ENCODE results near the gene SRRM3. TPM values are rescaled to one million over a fixed set of nuclear protein-coding genes. Genes with fewer than 3 reads are reported as not detected.

Gene SRRM3
- total and polyA plus RNA-seq, 9 of the 15 experiments (the other 6 are each of a cell fraction or from before 2014, with no cell fraction given): 0.04 to 0.91 (median 0.46) TPM; not detected in 2

DNA sequence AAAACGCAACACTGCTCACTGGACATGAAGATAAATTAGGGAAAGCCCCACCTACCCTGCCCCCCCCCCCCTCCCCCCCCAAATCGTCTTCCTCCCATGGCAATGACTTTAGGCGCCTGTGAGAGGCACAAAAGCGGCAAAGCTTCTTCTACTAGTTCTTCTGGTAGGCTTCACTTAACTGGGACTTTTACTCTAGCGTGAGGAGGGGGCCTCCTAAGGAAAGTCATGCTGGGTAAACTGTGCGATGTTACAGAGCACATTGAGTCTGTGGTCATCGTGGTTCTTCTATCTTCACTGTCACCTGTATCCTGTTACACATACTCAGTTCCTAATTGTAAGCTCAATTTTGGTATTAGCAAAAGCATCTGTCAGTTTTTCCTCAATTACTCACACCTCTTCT, 125.9 kb downstream of the SRRM3 start:
- Histone ChIP-seq H4K20me1 (replicated peaks; ENCODE audit: control insufficient read depth, insufficient read depth, low read length) (peaks cover 24% of the 10 kb centered on the region), H3K9ac (ENCODE audit: insufficient read depth in 1 of 2, low read depth in 2 of 2, low read length in 2 of 2) (no peak overlapping the region), H2AFZ (ENCODE audit: low read depth, low read length) (no peak overlapping the region), H3K9me1 (ENCODE audit: control insufficient read depth, insufficient read depth, low read length) (peaks cover 2% of the 10 kb centered on the region), H3K27ac (ENCODE audit: extremely low read depth, low read depth, low read length) (peak overlapping the region; percentile 33; the same call in 2 of the 3 replicates), H3K27me3 (ENCODE audit: control insufficient read depth in 2 of 2, insufficient read depth in 2 of 2, low read length in 2 of 2) (no peaks in the 10 kb centered on the region), H3K4me1 (replicated peaks in 1 of 2; ENCODE audit: control insufficient read depth in 2 of 2, insufficient read depth in 2 of 2, low read length in 2 of 2) (peaks cover 10 to 18% of the 10 kb centered on the region in 2 experiments), H3K36me3 (ENCODE audit: control insufficient read depth, insufficient read depth, low read length) (peaks cover 89% of the 10 kb centered on the region), H3K4me3 (no peak overlapping the region), H3K79me2 (ENCODE audit: control insufficient read depth, insufficient read depth, low read length) (peaks cover 76% of the 10 kb centered on the region), H3K4me2 (ENCODE audit: insufficient read depth, low read length) (peak overlapping the region; percentile 9; the same call in 1 of the 2 replicates), H3K9me3 (replicated peaks; ENCODE audit: control insufficient read depth, insufficient read depth, low read depth, low read length) (no peaks in the 10 kb centered on the region)
- BruUV-seq (replicated peaks): no TSS peak
- ATAC-seq (peak; percentile 41), DNase-seq (ENCODE audit: extremely low read depth in 1 of 4, low spot score in 3 of 4) (peak in 3 of 4 experiments; percentile 51 to 59 (median 56)), FAIRE-seq (no peak)
- intact Hi-C loops (cut with micrococcal nuclease): no loop called here
- CTCF ChIA-PET (ENCODE audit: low intra/inter-chr PET ratio): no interaction called here
- in situ Hi-C loops (cut with MboI): no loop called here
- WGBS (ENCODE audit: insufficient coverage, low coverage, missing lambda C conversion rate): 29% methylated on average over 6 of the region's 7 CpGs
- POLR2A ChIA-PET: interaction anchor here (0.5 to 3.0 kb wide), 5 partner anchors 10 to 32 kb away, joined by 3 to 12 read pairs (median 3); no protein-coding TSS in a partner anchor
- TF ChIP-seq GABPB1 (CRISPR knock-in tag; IDR thresholded peaks at IDR 0.05) (no peak), BCLAF1 (IDR thresholded peaks at IDR 0.05; ENCODE audit: borderline replicate concordance in 1 of 2, control insufficient read depth in 1 of 2, low read depth in 2 of 2, low read length in 1 of 2) (0 out of 4 replicates have a peak, but pooled peaks of 1 of the 2 experiments have one; percentile 36), HMBOX1 (IDR thresholded peaks at IDR 0.05) (peak; percentile 62; the same call in 1 of the 2 replicates), STAT5A (IDR thresholded peaks at IDR 0.05; ENCODE audit: borderline replicate concordance, low read length) (0 out of 2 replicates have a peak, but pooled peaks have one; percentile 33), HINFP (tag; conservative IDR thresholded peaks at IDR 0.05; ENCODE audit: low read depth) (no peak), EP300 (IDR thresholded peaks at IDR 0.05; ENCODE audit: low read length) (peak; percentile 36; the same call in 1 of the 2 replicates), ETV5 (CRISPR knock-in tag; IDR thresholded peaks at IDR 0.05; ENCODE audit: low read depth) (peak; percentile 36; the same call in 1 of the 2 replicates), CBFA2T3 (IDR thresholded peaks at IDR 0.05) (peak; percentile 60; the same call in 1 of the 2 replicates), ZFP30 (CRISPR knock-in tag; IDR thresholded peaks at IDR 0.05; ENCODE audit: borderline replicate concordance) (no peak), CCNT2 (IDR thresholded peaks at IDR 0.05; ENCODE audit: borderline replicate concordance, extremely low read depth, insufficient read length, low read depth, low read length) (peak; percentile 4), TEAD4 (IDR thresholded peaks at IDR 0.05; ENCODE audit: low read length) (peak; percentile 86), TEAD4 (CRISPR knock-in tag; IDR thresholded peaks at IDR 0.05; ENCODE audit: borderline replicate concordance) (no peak), NCOA2 (IDR thresholded peaks at IDR 0.05; ENCODE audit: partially characterized antibody in 2 of 2) (no peak), TCF3 (CRISPR knock-in tag; IDR thresholded peaks at IDR 0.05) (peak; percentile 87)
- TF ChIP-seq, protein P1, sequence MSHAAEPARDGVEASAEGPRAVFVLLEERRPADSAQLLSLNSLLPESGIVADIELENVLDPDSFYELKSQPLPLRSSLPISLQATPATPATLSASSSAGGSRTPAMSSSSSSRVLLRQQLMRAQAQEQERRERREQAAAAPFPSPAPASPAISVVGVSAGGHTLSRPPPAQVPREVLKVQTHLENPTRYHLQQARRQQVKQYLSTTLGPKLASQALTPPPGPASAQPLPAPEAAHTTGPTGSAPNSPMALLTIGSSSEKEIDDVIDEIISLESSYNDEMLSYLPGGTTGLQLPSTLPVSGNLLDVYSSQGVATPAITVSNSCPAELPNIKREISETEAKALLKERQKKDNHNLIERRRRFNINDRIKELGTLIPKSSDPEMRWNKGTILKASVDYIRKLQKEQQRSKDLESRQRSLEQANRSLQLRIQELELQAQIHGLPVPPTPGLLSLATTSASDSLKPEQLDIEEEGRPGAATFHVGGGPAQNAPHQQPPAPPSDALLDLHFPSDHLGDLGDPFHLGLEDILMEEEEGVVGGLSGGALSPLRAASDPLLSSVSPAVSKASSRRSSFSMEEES (CRISPR knock-in tag; IDR thresholded peaks at IDR 0.05): no peak

Data from K562 (cell line).